Stimulated activated naive B cell treated with anti-CD40 and anti-IgM and Interleukin-4, amounts not matched to agents 10 μg/mL and 1 μg/mL and 100 μg/mL, for 72 hours (primary cell): Measurements from ENCODE around the gene NEK9.

Experiments
- ATAC-seq, 2 donors: fragments of 150-1000 bp; cut with Tn5 transposase; replicated peaks; 2 replicates each; pipeline ENCODE4 v1.10.0; 2021; ENCODE audit warnings: moderate library complexity in 1 of 2
- DNase-seq: peaks from one replicate; pipeline ENCODE4 v3.0.0; 2021
- H3K27ac Mint-ChIP-seq: one replicate; pipeline ENCODE4 v1.8.0; 2022; ENCODE audit warnings: mild to moderate bottlenecking, mixed read lengths
- H3K27me3 Mint-ChIP-seq, 2 donors: one replicate each; pipeline ENCODE4 v1.8.0; 2022; ENCODE audit warnings: mixed read lengths in 2 of 2
- H3K36me3 Mint-ChIP-seq, 2 donors: one replicate each; pipeline ENCODE4 v1.8.0; 2022; ENCODE audit warnings: mixed read lengths in 2 of 2, mild to moderate bottlenecking in 1 of 2
- H3K4me1 Mint-ChIP-seq, 2 donors: one replicate each; pipeline ENCODE4 v1.8.0; 2022; ENCODE audit warnings: mixed read lengths in 2 of 2, mild to moderate bottlenecking in 1 of 2
- H3K4me3 Mint-ChIP-seq, 2 donors: one replicate each; pipeline ENCODE4 v1.8.0; 2022; ENCODE audit warnings: mild to moderate bottlenecking in 2 of 2, mixed read lengths in 2 of 2, moderate library complexity in 1 of 2
- H3K9me3 Mint-ChIP-seq, 2 donors: one replicate each; pipeline ENCODE4 v1.8.0; 2022; ENCODE audit warnings: mixed read lengths in 2 of 2, mild to moderate bottlenecking in 1 of 2

Gene NEK9

GRCh38 chr14:75054421-75054820, 72.4 kb downstream of the NEK9 start:
- H3K9me3 Mint-ChIP-seq: no peaks in the 10 kb centered on the region
- no peak overlapping the region for H3K27ac Mint-ChIP-seq
- H3K36me3 Mint-ChIP-seq: peaks cover 9 to 40% of the 10 kb centered on the region in 2 donors
- peaks cover 8 to 17% of the 10 kb centered on the region in 2 donors for H3K4me1 Mint-ChIP-seq
- H3K27me3 Mint-ChIP-seq: no peaks in the 10 kb centered on the region
- DNase-seq (no peak), ATAC-seq (no peak)
- H3K4me3 Mint-ChIP-seq: no peak overlapping the region

DNA sequence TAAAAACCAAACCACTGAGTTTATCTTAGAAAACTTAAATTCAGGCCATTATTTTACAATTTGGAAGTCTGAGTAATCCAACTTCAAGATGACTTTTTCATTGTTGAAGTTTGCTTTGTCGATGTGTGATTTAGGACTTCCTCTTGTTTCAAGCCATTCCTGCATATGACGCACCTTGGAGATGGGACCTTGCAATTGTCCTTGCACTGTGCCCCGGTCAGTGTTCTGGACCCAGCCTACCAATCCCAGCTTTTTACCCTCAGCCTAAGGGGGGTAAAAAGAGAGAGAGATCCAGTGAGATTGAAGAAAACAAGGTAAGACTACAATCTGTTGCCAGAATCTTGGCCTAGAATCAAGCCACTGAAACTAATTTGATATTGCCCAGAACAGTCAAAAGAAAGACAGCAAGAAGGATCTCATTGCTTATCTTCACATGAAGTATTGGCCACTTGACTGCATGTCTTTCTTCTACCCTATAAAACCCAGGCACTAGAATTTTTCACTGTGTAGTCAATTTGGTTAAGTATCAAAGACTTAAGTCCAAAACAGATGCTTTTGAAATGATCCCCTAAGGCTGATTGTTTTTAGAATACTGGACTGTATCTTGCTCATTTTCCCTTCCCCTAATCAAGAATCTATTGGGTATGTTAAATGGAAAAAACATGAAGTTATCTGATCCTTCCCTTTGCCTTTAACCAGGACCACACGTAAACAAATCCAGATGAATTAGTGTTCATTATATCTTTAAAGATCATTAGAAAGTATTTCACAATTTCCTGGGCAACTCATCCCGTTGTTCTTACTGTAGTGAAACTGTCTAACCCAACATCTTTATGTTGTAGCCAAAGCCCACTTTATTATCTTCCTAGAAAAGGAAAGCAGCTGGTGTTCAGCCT, 73.2 kb downstream of the NEK9 start:
- H3K27ac Mint-ChIP-seq: no peak overlapping the region
- H3K27me3 Mint-ChIP-seq: no peaks in the 10 kb centered on the region
- H3K4me1 Mint-ChIP-seq: peaks cover 11 to 17% of the 10 kb centered on the region in 2 donors
- no peak for DNase-seq
- ATAC-seq: no peak
- H3K4me3 Mint-ChIP-seq: no peak overlapping the region
- no peaks in the 10 kb centered on the region for H3K9me3 Mint-ChIP-seq
- H3K36me3 Mint-ChIP-seq: peaks cover 10 to 39% of the 10 kb centered on the region in 2 donors

- ATAC-seq (peak in 1 of 2 donors; percentile 46), DNase-seq (no peak)
- Mint-ChIP-seq H3K9me3 (no peaks in the 10 kb centered on the region), H3K4me1 (peaks cover 11 to 21% of the 10 kb centered on the region in 2 donors), H3K27ac (peak overlapping the region; percentile 96), H3K36me3 (peaks cover 12 to 39% of the 10 kb centered on the region in 2 donors), H3K4me3 (peak overlapping the region; percentile 92 to 94), H3K27me3 (no peaks in the 10 kb centered on the region)
Observed at GRCh38 chr14:75051556-75051899, 75.3 kb downstream of the NEK9 start.

DNA sequence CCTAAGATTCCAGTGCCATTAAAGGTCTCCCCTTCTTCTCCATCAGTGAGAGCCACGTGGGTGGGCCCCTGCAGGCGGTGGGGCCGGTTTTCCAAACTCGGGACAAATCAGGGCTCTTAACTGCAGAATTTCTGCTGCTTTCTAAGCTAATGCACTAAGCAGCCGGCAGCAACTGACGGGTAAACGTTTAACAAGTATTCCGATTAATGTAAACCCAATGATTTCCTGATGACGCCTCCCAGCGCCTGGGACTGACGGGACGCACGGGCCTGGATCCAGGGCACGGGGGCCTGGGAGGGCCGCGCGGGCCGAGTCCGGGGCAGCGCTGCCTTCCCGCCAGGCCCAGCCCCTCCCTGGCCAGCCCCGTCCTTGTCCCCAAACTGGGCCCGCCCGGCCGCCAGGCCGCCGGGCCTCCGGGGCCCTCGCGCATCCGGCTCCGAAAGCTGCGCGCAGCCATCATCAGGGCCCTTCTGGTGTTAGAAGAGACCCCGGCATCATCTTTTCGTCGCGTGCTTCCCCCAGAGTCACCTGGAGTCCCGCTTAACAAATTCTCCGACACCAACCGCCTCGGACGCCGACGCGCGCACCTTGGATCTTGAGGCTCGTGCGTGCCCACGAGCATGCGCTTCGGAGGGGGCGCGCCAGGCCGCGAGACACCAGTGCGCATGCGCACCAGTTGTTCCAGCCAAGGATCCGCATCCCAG, 75.8 kb downstream of the NEK9 start, which contains the start of gene MLH3:
Gene MLH3, minus strand, starts transcription at position 616 of the 704 bp plus-strand sequence. CDS start 1,812 bp downstream, outside the sequence.
- ATAC-seq (peak; percentile 89 to 92), DNase-seq (peak; percentile 61)
- no peaks in the 10 kb centered on the region for H3K9me3 Mint-ChIP-seq
- no peaks in the 10 kb centered on the region for H3K27me3 Mint-ChIP-seq
- H3K4me3 Mint-ChIP-seq: peak within 1 kb of the TSS; percentile 92 to 94
- peaks cover 13 to 22% of the 10 kb centered on the region in 2 donors for H3K4me1 Mint-ChIP-seq
- peaks cover 11 to 41% of the 10 kb centered on the region in 2 donors for H3K36me3 Mint-ChIP-seq
- H3K27ac Mint-ChIP-seq: peak within 1 kb of the TSS; percentile 96

- Mint-ChIP-seq H3K36me3 (peaks cover 9 to 39% of the 10 kb centered on the region in 2 donors), H3K27me3 (no peaks in the 10 kb centered on the region), H3K4me1 (peaks cover 16 to 31% of the 10 kb centered on the region in 2 donors), H3K27ac (peak overlapping the region; percentile 26), H3K4me3 (peak overlapping the region; percentile 40 to 94), H3K9me3 (no peaks in the 10 kb centered on the region)
- no peak for ATAC-seq
- no peak for DNase-seq
Observed at GRCh38 chr14:75049731-75050201, 77.1 kb downstream of the NEK9 start.

DNA sequence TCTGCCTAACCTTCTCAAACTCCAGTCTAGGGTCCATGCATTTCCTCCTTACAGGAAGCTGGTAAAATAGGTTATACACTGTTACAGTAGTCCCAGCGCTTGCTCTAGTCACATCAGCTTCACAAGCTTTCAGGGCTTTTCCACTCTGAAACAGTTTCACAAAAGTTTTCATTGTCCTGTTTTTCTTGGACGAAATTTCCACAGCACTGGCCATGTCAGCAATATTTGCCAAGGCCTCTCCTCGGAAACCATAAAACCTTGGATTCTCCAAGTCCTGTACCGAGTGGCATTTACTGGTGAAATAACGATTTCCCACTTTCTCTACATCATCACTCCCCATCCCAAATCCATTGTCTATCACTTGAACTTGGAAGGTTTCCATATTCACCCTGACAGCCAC, 77.7 kb downstream of the NEK9 start:
- no peak overlapping the region for H3K4me3 Mint-ChIP-seq
- no peaks in the 10 kb centered on the region for H3K27me3 Mint-ChIP-seq
- H3K4me1 Mint-ChIP-seq: peaks cover 18 to 32% of the 10 kb centered on the region in 2 donors
- ATAC-seq (no peak), DNase-seq (no peak)
- no peak overlapping the region for H3K27ac Mint-ChIP-seq
- H3K9me3 Mint-ChIP-seq: no peaks in the 10 kb centered on the region
- peaks cover 6 to 34% of the 10 kb centered on the region in 2 donors for H3K36me3 Mint-ChIP-seq

GRCh38 chr14:75048101-75048500, 78.7 kb downstream of the NEK9 start:
- DNase-seq (no peak), ATAC-seq (no peak)
- Mint-ChIP-seq H3K27me3 (no peaks in the 10 kb centered on the region), H3K4me3 (no peak overlapping the region), H3K27ac (no peak overlapping the region), H3K9me3 (no peaks in the 10 kb centered on the region), H3K36me3 (peaks cover 6 to 30% of the 10 kb centered on the region in 2 donors), H3K4me1 (peaks cover 18 to 32% of the 10 kb centered on the region in 2 donors)

GRCh38 chr14:75047506-75047905, 79.3 kb downstream of the NEK9 start:
- no peak overlapping the region for H3K4me3 Mint-ChIP-seq
- peaks cover 7 to 30% of the 10 kb centered on the region in 2 donors for H3K36me3 Mint-ChIP-seq
- ATAC-seq (no peak), DNase-seq (no peak)
- no peaks in the 10 kb centered on the region for H3K9me3 Mint-ChIP-seq
- no peaks in the 10 kb centered on the region for H3K27me3 Mint-ChIP-seq
- no peak overlapping the region for H3K27ac Mint-ChIP-seq
- peaks cover 18 to 32% of the 10 kb centered on the region in 2 donors for H3K4me1 Mint-ChIP-seq

GRCh38 chr14:75046899-75047298, 79.9 kb downstream of the NEK9 start:
- H3K9me3 Mint-ChIP-seq: no peaks in the 10 kb centered on the region
- H3K4me1 Mint-ChIP-seq: peaks cover 18 to 32% of the 10 kb centered on the region in 2 donors
- no peak for DNase-seq
- no peak overlapping the region for H3K27ac Mint-ChIP-seq
- H3K27me3 Mint-ChIP-seq: no peaks in the 10 kb centered on the region
- no peak overlapping the region for H3K4me3 Mint-ChIP-seq
- peaks cover 7 to 30% of the 10 kb centered on the region in 2 donors for H3K36me3 Mint-ChIP-seq
- no peak for ATAC-seq

DNA sequence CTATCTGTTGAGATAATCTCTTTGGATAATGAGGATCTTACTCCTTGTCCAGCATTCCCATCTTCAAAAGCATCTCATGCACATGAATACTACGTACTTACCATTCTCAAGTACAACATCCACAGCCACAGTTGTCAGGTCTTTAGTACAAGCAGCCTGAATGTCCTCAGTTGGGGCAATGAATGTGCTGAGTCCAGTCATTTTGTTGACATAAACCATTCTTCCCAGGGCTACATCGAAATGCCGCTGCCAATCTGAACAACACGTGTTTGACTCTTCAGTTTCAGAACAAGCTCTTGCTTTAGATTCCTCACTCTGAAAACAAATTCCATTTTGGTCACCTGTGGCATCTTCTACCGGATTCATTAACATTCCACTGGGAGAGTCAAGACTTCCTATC, 80.6 kb downstream of the NEK9 start:
- Mint-ChIP-seq H3K4me3 (no peak overlapping the region), H3K4me1 (peaks cover 14 to 29% of the 10 kb centered on the region in 2 donors), H3K36me3 (peaks cover 8 to 29% of the 10 kb centered on the region in 2 donors)

DNA sequence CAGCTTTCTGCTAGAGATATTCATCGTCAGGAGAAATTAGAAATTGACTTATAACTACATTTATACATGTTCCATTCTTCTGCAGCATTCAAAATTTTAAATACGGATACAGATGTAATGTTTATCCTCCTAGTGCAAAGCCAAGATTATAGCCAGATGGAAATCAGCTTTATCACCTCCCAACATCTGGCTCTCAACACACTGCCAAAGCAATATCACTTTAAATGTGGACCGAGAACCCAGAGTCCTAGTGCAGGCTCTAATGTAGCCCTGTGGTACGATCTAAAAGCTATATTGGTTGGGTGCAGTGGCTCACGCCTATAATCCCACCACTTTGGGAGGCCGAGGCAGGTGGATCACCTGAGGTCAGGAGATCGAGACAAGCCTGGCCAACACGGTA, 82.1 kb downstream of the NEK9 start:
- no peaks in the 10 kb centered on the region for H3K27me3 Mint-ChIP-seq
- H3K27ac Mint-ChIP-seq: no peak overlapping the region
- ATAC-seq: no peak
- H3K36me3 Mint-ChIP-seq: peaks cover 11 to 35% of the 10 kb centered on the region in 2 donors
- H3K4me1 Mint-ChIP-seq: peaks cover 10 to 16% of the 10 kb centered on the region in 2 donors
- H3K4me3 Mint-ChIP-seq: no peak overlapping the region
- no peak for DNase-seq
- H3K9me3 Mint-ChIP-seq: no peaks in the 10 kb centered on the region

More for the DNA sequence above, 80.6 kb downstream of the NEK9 start:
- H3K27me3 Mint-ChIP-seq: no peaks in the 10 kb centered on the region
- ATAC-seq: no peak
- H3K9me3 Mint-ChIP-seq: no peaks in the 10 kb centered on the region
- H3K27ac Mint-ChIP-seq: no peak overlapping the region
- no peak for DNase-seq

GRCh38 chr14:75044322-75044721, 82.5 kb downstream of the NEK9 start:
- H3K27ac Mint-ChIP-seq: no peak overlapping the region
- no peaks in the 10 kb centered on the region for H3K27me3 Mint-ChIP-seq
- no peak for ATAC-seq
- no peaks in the 10 kb centered on the region for H3K9me3 Mint-ChIP-seq
- no peak for DNase-seq
- H3K4me3 Mint-ChIP-seq: no peak overlapping the region
- peaks cover 10 to 33% of the 10 kb centered on the region in 2 donors for H3K36me3 Mint-ChIP-seq
- peaks cover 9 to 16% of the 10 kb centered on the region in 2 donors for H3K4me1 Mint-ChIP-seq

DNA sequence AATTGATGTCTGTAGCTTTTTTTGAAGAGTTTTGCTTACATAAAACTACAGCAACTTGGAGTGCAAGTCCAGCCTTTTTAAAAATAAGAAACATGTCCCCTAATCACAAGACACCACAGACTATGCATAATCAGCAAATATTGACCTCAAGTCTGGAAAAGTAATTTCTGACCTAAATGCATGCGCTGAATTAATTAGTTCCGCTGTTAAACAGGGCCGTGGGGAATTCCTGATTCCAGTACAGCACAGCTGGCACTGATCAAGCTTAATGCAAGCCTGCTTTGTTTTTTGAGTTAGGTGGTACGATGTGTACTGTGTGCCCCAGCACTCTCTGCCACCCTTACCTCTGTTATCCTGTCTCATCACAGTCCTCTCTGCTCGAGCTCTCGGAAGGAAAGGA, 84.8 kb downstream of the NEK9 start:
- ATAC-seq (no peak), DNase-seq (no peak)
- Mint-ChIP-seq H3K4me1 (peaks cover 7 to 11% of the 10 kb centered on the region in 2 donors), H3K27me3 (no peaks in the 10 kb centered on the region), H3K4me3 (no peak overlapping the region), H3K36me3 (peaks cover 9 to 34% of the 10 kb centered on the region in 2 donors), H3K27ac (no peak overlapping the region), H3K9me3 (no peaks in the 10 kb centered on the region)

DNA sequence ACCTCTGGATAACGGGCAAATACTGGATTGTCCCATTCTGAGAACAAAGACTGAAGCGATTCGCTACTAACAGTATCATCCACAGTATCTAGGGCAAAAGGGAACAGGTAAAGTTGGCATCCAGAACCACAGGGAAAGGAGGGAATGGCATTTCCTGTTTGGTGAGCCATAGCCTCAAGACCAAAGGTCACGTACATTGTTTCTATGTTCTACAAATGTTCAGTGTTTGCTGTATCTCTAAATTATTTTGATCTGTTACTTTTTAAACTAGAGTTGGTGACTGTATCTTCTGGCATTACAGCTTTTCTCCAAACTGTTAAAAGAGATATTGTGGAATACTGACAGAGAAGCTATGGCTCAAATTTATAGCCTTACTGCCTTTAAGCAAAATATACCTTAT, 85.2 kb downstream of the NEK9 start:
- peaks cover 9 to 11% of the 10 kb centered on the region in 2 donors for H3K4me1 Mint-ChIP-seq
- no peak for DNase-seq
- no peak for ATAC-seq
- no peaks in the 10 kb centered on the region for H3K27me3 Mint-ChIP-seq
- no peaks in the 10 kb centered on the region for H3K9me3 Mint-ChIP-seq
- H3K4me3 Mint-ChIP-seq: no peak overlapping the region
- no peak overlapping the region for H3K27ac Mint-ChIP-seq
- peaks cover 14 to 38% of the 10 kb centered on the region in 2 donors for H3K36me3 Mint-ChIP-seq
